Upper lobe of right lung (tissue), 1 donor: ENCODE measurements around the gene ZNF655. TPM values are rescaled to one million over a fixed set of nuclear protein-coding genes. Genes with fewer than 3 reads are reported as not detected.
A peak's percentile ranks its signal among the peaks of the same experiment; 100 is the strongest.

Experiments
- ATAC-seq: fragments of 200-7000 bp; cut with Tn5 transposase; one replicate; pipeline ENCODE4 v1.9.1; 2020; ENCODE audit warnings: mild to moderate bottlenecking, moderate library complexity
- DNase-seq: peaks from one replicate; pipeline ENCODE4 v3.0.0-alpha.2; 2020
- H3K27ac ChIP-seq: fragments of 200-600 bp; one replicate; pipeline ENCODE4 v1.8.0; 2022
- H3K27me3 ChIP-seq: fragments of 200-600 bp; one replicate; pipeline ENCODE4 v1.8.0; 2022; ENCODE audit warnings: mild to moderate bottlenecking
- H3K36me3 ChIP-seq: fragments of 200-600 bp; one replicate; pipeline ENCODE4 v1.8.0; 2022
- H3K4me1 ChIP-seq: fragments of 200-600 bp; one replicate; pipeline ENCODE4 v1.8.0; 2022
- H3K4me3 ChIP-seq: fragments of 200-600 bp; one replicate; pipeline ENCODE4 v1.8.0; 2022; ENCODE audit warnings: mild to moderate bottlenecking
- H3K9me3 ChIP-seq: fragments of 200-600 bp; one replicate; pipeline ENCODE4 v1.8.0; 2022
- intact Hi-C: fragments of 100-400 bp; cut with DNase I; formaldehyde crosslinking; loops from one replicate; pipeline ENCODE4 v1.11.0; 2022
- total RNA-seq: library from RNA; stranded (reverse); fragmentation: NEBNext Ultra II Directional; extraction: Animal tissue kit (Norgen Biotek cat#: 25700); gene quantifications from one replicate; pipeline ENCODE4 v1.2.1, GENCODE V29; 2021
- TF ChIP-seq, protein P1 (sequence below): fragments of 200-600 bp; IDR thresholded peaks from one replicate; pipeline ENCODE4 v1.8.0; 2022; ENCODE audit warnings: antibody characterized with exemption
- donor health status: DM: no; HTN: yes; CAD: no; lungs with severe emphysema.

The ZNF655 gene
- total RNA-seq, 1 donor from 2014 or later, result 63.1 TPM

DNA sequence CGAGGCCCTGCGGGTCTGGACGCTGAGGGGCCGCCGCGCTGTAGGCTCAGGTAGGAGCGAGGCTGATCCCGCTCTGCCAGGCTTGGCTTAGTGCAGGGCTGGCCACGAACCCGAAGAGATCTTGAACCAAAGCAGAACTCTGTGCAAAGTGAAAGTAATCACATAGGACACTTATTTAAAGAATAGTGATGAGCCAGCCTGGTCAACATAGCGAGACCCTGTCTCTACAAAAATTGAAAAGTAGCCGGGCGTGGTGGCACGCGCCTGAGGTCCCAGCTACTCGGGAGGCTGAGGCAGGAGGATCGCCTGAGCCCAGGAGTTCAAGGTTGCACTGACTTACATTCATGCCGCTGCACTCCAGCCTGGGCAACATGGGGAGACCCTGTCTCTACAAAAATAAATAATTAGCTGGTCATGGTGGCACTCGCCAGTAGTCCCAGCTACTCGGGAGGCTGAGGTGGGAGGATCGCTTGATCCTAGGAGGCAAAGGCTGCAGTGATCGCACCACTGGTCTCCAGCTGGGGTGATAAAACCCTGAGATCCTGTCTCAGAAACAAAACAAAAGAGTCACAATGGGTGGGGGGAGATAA, 58.8 kb downstream of the ZNF655 start:
- Histone ChIP-seq H3K27ac (peak overlapping the region; percentile 87), H3K9me3 (no peaks in the 10 kb centered on the region), H3K4me3 (peak overlapping the region; percentile 86), H3K27me3 (no peaks in the 10 kb centered on the region), H3K4me1 (peaks cover 12% of the 10 kb centered on the region), H3K36me3 (peaks cover 39% of the 10 kb centered on the region)
- DNase-seq (no peak), ATAC-seq (no peak)
- intact Hi-C loops, result no loop called here
- TF ChIP-seq, protein P1, sequence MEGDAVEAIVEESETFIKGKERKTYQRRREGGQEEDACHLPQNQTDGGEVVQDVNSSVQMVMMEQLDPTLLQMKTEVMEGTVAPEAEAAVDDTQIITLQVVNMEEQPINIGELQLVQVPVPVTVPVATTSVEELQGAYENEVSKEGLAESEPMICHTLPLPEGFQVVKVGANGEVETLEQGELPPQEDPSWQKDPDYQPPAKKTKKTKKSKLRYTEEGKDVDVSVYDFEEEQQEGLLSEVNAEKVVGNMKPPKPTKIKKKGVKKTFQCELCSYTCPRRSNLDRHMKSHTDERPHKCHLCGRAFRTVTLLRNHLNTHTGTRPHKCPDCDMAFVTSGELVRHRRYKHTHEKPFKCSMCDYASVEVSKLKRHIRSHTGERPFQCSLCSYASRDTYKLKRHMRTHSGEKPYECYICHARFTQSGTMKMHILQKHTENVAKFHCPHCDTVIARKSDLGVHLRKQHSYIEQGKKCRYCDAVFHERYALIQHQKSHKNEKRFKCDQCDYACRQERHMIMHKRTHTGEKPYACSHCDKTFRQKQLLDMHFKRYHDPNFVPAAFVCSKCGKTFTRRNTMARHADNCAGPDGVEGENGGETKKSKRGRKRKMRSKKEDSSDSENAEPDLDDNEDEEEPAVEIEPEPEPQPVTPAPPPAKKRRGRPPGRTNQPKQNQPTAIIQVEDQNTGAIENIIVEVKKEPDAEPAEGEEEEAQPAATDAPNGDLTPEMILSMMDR, result no peak

DNA sequence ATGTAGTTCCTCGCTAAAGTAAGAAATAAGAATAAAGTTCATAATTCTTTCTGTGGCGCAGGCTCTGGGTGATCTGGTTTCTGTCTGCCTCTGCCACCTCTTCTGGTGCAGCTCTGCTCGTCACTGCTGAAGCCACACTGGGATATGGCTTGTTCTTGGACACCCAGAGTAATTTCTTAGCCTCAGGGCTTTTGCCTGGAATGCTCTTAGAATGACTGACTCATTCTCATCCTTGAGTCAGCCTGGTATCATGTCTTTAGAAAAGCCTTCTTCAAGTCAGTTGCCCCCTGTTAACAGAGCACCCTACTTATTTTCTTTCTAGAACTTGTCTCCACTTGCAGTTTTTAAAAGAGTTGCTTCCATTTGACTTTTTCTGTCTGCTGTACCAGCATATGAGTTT, 60.3 kb downstream of the ZNF655 start:
- Histone ChIP-seq H3K36me3 (peaks cover 54% of the 10 kb centered on the region), H3K4me1 (peaks cover 12% of the 10 kb centered on the region), H3K4me3 (no peak overlapping the region), H3K27ac (no peak overlapping the region), H3K27me3 (no peaks in the 10 kb centered on the region), H3K9me3 (no peaks in the 10 kb centered on the region)
- intact Hi-C loops, result no loop called here
- no peak for DNase-seq
- no peak for ATAC-seq
- TF ChIP-seq, protein P1, result no peak

DNA sequence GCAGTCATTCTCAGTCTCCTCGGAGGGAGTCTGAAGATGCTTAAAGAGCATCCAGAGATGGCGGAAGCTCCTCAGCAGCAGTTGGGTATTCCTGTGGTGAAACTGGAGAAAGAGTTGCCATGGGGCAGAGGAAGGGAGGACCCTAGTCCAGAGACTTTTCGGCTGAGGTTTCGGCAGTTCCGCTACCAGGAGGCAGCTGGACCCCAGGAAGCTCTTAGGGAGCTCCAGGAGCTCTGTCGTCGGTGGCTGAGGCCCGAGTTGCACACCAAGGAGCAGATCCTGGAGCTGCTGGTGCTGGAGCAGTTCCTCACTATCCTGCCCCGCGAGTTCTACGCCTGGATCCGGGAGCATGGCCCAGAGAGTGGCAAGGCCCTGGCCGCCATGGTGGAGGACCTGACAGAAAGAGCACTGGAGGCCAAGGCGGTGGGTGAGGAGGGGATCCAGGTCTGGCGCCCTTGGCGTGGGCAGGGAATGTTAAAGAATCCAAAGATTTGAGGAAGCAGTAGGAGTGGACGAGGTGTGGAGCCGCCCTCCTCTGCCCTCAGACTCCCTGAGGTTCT, 61.2 kb downstream of the ZNF655 start:
- TF ChIP-seq, protein P1, result no peak
- no peaks in the 10 kb centered on the region for H3K9me3 ChIP-seq
- no peaks in the 10 kb centered on the region for H3K27me3 ChIP-seq
- H3K4me3 ChIP-seq, result no peak overlapping the region
- DNase-seq (no peak), ATAC-seq (no peak)
- H3K27ac ChIP-seq, result no peak overlapping the region
- H3K4me1 ChIP-seq, result peaks cover 12% of the 10 kb centered on the region
- intact Hi-C loops, result no loop called here
- H3K36me3 ChIP-seq, result peaks cover 63% of the 10 kb centered on the region

DNA sequence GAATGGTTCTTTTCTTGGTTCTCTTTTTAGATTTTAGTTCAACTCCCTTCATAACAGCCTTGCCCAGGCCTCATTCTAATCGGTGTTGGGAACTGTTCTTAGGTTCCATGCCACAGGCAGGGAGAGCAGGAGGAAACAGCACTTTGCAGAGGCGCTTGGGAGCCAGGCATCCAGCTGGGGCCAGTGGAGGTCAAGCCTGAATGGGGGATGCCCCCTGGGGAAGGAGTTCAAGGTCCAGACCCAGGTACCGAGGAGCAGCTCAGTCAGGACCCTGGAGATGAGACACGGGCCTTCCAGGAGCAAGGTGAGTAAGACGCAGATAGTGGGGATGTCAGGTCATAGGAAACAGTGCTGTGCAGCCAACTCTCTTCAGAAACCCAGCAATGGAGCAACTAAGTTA, 62.8 kb downstream of the ZNF655 start:
- intact Hi-C loops, result no loop called here
- H3K27ac ChIP-seq, result no peak overlapping the region
- H3K36me3 ChIP-seq, result peaks cover 79% of the 10 kb centered on the region
- DNase-seq, result no peak
- ATAC-seq, result no peak
- no peak overlapping the region for H3K4me3 ChIP-seq
- TF ChIP-seq, protein P1, result no peak
- H3K4me1 ChIP-seq, result peaks cover 10% of the 10 kb centered on the region
- no peaks in the 10 kb centered on the region for H3K9me3 ChIP-seq
- H3K27me3 ChIP-seq, result no peaks in the 10 kb centered on the region

DNA sequence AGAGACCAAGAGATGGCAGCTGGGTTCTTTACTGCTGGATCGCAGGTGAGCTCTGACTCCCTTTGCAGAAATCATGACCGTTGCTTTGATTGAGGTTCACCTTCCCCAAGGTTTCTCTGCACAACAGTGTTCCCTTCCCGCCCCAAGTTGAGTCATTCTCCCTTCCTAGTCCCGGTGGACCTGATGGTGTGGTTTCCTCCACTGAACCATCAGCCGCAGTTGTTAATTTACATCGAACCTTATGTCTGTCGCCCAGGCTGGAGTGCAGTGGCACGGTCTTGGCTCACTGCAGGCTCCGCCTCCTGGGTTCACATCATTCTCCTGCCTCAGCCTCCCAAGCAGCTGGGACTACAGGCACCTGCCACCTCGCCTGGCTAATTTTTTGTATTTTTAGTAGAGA, 64.2 kb downstream of the ZNF655 start:
- intact Hi-C loops, result no loop called here
- no peak for ATAC-seq
- Histone ChIP-seq H3K27me3 (no peaks in the 10 kb centered on the region), H3K4me1 (peaks cover 7% of the 10 kb centered on the region), H3K4me3 (no peak overlapping the region), H3K27ac (no peak overlapping the region), H3K36me3 (peaks cover 92% of the 10 kb centered on the region), H3K9me3 (no peaks in the 10 kb centered on the region)
- TF ChIP-seq, protein P1, result no peak
- DNase-seq, result no peak
